Testis (tissue), 3 donors: ENCODE measurements around the gene CFAP44. TPM values are rescaled to one million over a fixed set of nuclear protein-coding genes. Genes with fewer than 3 reads are reported as not detected.

Source experiments
- DNase-seq: peaks from one replicate; pipeline ENCODE4 v3.0.0-alpha.2; 2019
- H3K27ac ChIP-seq, 2 donors: fragments of 200-600 bp; sonication (generic); one replicate each; pipeline ENCODE4 v1.5.1; 2019
- H3K27me3 ChIP-seq: fragments of 200-600 bp; sonication (generic); one replicate; pipeline ENCODE4 v1.5.1; 2019
- H3K36me3 ChIP-seq: fragments of 200-600 bp; sonication (generic); one replicate; pipeline ENCODE4 v1.5.1; 2017; ENCODE audit warnings: low read depth; ENCODE audit errors: missing control alignments
- H3K4me1 ChIP-seq: fragments of 200-600 bp; sonication (generic); one replicate; pipeline ENCODE4 v1.5.1; 2019
- H3K4me3 ChIP-seq, 2 donors: fragments of 200-600 bp; sonication (generic); one replicate each; pipeline ENCODE4 v1.5.1; 2017 to 2019
- H3K9me3 ChIP-seq: fragments of 200-600 bp; sonication (generic); one replicate; pipeline ENCODE4 v1.5.1; 2017
- POLR2A ChIP-seq: fragments of 450-650 bp; IDR thresholded peaks from one replicate; pipeline ENCODE4 v1.6.1; 2017; ENCODE audit warnings: antibody characterized with exemption, mild to moderate bottlenecking, moderate library complexity
- WGBS, 2 donors: methylation state at CpG; one replicate each; pipeline ENCODE4 v1.1.5; 2018; 5-methylcytosine and 5-hydroxymethylcytosine counted together
- intact Hi-C: fragments of 100-400 bp; cut with DNase I; formaldehyde crosslinking; loops from one replicate; pipeline ENCODE4 v1.15.1; 2023; ENCODE audit warnings: low total_unique reads
- microRNA-seq, 2 donors: library from miRNA; unstranded; fragments of <30 nt; microRNA quantifications; one replicate each; pipeline ENCODE4, GENCODE V29; 2016; ENCODE audit warnings: borderline number of aligned reads in 2 of 2, borderline replicate concordance in 1 of 2
- polyA plus RNA-seq: library from polyadenylated mRNA; stranded (reverse); fragments of 350-450 nt; fragmentation: Illumina TruSeq; extraction: RNeasy Lipid Tissue Mini Kit (QIAGEN cat#74804); gene quantifications from one replicate; pipeline ENCODE4 v1.2.3, GENCODE V29; 2014; ENCODE audit warnings: low read depth, low replicate concordance; ENCODE audit not compliant: insufficient read depth
- small RNA-seq, 2 donors: library from RNA; depleted of rRNA; stranded (forward); fragments of <200 nt; gene quantifications; one replicate each; pipeline ENCODE3, GENCODE V24; 2016
- total RNA-seq, 2 donors: library from RNA; depleted of rRNA; stranded (reverse); fragments of >200 nt; gene quantifications; one replicate each; pipeline ENCODE4 v1.2.3, GENCODE V29; 2016
- TF ChIP-seq, protein P1 (sequence below), 3 experiments: fragments of 450-650 bp in 2 of 3; fragments of 200-600 bp in 1 of 3; sonication (generic) in 1 of 3; IDR thresholded peaks; one replicate each; pipeline ENCODE4 v1.5.1; 2016 to 2019; ENCODE audit warnings: antibody characterized with exemption in 3 of 3, mild to moderate bottlenecking in 2 of 3, moderate library complexity in 1 of 3

CFAP44 gene
- total and polyA plus RNA-seq, 3 donors from 2014 or later, result 14.1 to 23.0 (median 17.2) TPM

DNA sequence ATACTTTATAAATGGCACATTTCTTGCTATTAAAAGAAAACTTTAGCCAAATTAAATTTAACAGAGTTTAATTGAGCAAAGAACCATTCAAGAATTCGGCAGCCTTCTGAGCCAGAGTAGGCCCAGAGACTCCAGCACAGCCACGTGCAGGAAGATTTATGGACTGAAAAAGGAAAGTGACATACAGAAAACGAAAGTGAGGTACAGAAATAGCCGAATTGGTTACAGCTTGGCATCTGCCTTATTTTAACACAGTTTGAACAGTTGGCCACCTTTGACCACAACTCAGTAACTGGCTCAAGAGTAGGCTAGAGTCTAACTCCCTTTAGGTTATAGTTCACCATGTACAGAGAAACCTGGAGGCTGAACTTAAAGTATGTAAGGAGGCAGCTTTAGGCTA lies 17.6 kb downstream of the CFAP44 start:
- Histone ChIP-seq H3K36me3 (no peaks in the 10 kb centered on the region), H3K9me3 (no peaks in the 10 kb centered on the region), H3K27me3 (no peaks in the 10 kb centered on the region), H3K4me1 (no peaks in the 10 kb centered on the region), H3K4me3 (no peak overlapping the region), H3K27ac (no peak overlapping the region)
- intact Hi-C loops, result no loop called here
- no peak for TF ChIP-seq POLR2A
- TF ChIP-seq, protein P1, sequence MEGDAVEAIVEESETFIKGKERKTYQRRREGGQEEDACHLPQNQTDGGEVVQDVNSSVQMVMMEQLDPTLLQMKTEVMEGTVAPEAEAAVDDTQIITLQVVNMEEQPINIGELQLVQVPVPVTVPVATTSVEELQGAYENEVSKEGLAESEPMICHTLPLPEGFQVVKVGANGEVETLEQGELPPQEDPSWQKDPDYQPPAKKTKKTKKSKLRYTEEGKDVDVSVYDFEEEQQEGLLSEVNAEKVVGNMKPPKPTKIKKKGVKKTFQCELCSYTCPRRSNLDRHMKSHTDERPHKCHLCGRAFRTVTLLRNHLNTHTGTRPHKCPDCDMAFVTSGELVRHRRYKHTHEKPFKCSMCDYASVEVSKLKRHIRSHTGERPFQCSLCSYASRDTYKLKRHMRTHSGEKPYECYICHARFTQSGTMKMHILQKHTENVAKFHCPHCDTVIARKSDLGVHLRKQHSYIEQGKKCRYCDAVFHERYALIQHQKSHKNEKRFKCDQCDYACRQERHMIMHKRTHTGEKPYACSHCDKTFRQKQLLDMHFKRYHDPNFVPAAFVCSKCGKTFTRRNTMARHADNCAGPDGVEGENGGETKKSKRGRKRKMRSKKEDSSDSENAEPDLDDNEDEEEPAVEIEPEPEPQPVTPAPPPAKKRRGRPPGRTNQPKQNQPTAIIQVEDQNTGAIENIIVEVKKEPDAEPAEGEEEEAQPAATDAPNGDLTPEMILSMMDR (IDR thresholded peaks at IDR 0.05), result no peak
- 67 to 70% methylated on average over 4 of the region's 4 CpGs for WGBS, 2 donors
- DNase-seq, result no peak

DNA sequence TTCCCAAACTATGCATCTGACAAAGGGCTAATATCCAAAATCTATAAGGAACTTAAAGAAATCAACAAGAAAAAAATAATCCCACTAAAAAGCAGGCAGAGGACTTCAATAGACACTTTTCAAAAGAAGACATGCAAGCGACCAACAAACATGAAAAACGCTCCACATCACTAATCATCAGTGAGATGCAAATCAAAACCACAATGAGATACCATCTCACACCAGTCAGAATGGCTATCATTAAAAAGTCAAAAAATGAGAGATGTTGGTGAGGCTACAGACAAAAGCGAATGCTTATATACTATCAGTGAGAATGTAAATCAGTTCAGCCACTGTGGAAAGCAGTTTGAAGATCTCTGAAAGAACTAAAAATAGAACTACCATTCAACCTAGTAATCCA lies 20.2 kb downstream of the CFAP44 start:
- DNase-seq, result no peak
- H3K36me3 ChIP-seq, result no peaks in the 10 kb centered on the region
- H3K4me3 ChIP-seq, result no peak overlapping the region
- no peaks in the 10 kb centered on the region for H3K9me3 ChIP-seq
- no peaks in the 10 kb centered on the region for H3K27me3 ChIP-seq
- no peaks in the 10 kb centered on the region for H3K4me1 ChIP-seq
- H3K27ac ChIP-seq, result no peak overlapping the region
- 86 to 95% methylated on average over 3 of the region's 3 CpGs for WGBS, 2 donors
- TF ChIP-seq, protein P1 (IDR thresholded peaks at IDR 0.05), result no peak
- TF ChIP-seq POLR2A, result no peak
- intact Hi-C loops, result no loop called here

DNA sequence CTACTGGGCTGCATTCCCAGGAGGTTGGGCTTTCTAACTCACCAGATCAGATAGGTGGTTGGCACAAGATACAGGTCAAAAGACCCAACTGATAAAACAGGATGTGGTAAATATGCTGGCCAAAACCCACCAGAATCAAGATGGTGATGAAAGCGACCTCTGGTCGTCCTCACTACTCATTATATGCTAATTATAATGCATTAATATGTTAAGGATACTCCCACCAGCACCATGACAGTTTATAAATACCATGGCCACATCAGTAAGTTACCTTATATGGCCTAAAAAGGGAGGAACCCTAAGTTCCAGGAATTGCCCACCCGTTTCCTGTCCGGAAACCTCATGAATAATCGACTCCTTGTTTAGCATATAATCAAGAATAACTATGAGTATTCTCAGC lies 31.6 kb downstream of the CFAP44 start:
- 69 to 91% methylated on average over 4 to 5 of the region's 5 CpGs for WGBS, 2 donors
- no peak for DNase-seq
- Histone ChIP-seq H3K27ac (no peak overlapping the region), H3K4me1 (no peaks in the 10 kb centered on the region), H3K27me3 (no peaks in the 10 kb centered on the region), H3K36me3 (no peaks in the 10 kb centered on the region), H3K4me3 (no peak overlapping the region), H3K9me3 (no peaks in the 10 kb centered on the region)
- no peak for TF ChIP-seq POLR2A
- TF ChIP-seq, protein P1 (IDR thresholded peaks at IDR 0.05), result no peak
- intact Hi-C loops, result no loop called here

DNA sequence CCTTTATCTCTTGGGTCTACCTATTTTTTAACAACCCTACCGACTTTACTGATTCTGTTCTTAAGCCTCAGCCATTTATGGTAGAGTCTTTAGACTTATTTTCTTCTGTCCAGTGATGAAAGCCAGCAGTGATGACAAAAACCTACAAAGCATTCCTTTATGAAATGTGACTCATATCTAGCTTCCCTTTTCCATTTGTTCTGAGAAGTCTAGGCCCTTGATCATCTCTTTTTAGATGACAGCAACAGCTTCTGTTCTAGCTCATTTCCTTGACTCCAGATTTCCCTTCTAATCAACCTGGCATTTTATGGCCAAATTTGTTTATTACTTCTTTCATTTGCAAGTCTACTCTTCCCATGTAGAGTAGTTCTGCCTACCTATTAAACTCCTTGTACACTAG lies 36.1 kb downstream of the CFAP44 start:
- Histone ChIP-seq H3K27ac (no peak overlapping the region), H3K4me3 (no peak overlapping the region), H3K36me3 (no peaks in the 10 kb centered on the region), H3K4me1 (no peaks in the 10 kb centered on the region), H3K9me3 (no peaks in the 10 kb centered on the region), H3K27me3 (no peaks in the 10 kb centered on the region)
- TF ChIP-seq, protein P1 (IDR thresholded peaks at IDR 0.05), result no peak
- no peak for TF ChIP-seq POLR2A
- intact Hi-C loops, result no loop called here
- WGBS, 2 donors, result 84 to 88% methylated on average over 1 of the region's 1 CpG
- DNase-seq, result no peak

DNA sequence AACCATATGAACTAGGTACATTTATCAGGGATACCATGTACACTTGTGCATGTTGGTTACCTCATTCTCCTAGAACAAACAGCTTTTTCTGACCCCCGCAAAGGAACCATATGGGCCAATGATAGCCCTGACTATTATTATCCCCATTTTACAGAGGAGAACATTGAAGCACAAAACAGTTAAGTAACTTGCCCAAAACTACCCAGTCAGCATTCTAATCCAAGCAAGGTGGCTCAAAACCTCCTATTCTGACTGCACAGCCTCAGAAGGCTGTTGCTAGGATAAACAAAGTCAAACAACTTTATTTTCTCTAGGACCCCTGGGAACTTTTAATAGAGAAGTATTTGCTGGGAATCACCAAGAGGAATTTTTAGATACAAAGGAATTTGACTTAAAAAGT lies 36.7 kb downstream of the CFAP44 start:
- intact Hi-C loops, result no loop called here
- Histone ChIP-seq H3K36me3 (no peaks in the 10 kb centered on the region), H3K9me3 (no peaks in the 10 kb centered on the region), H3K4me1 (no peaks in the 10 kb centered on the region), H3K27ac (no peak overlapping the region), H3K27me3 (no peaks in the 10 kb centered on the region), H3K4me3 (no peak overlapping the region)
- no peak for DNase-seq
- no peak for TF ChIP-seq POLR2A
- TF ChIP-seq, protein P1 (IDR thresholded peaks at IDR 0.05), result no peak
- WGBS, 2 donors, result 95 to 96% methylated on average over 1 of the region's 1 CpG

Small RNA genes lying within 50 kb of the gene (microRNA-seq; reads per million reads assigned to microRNA genes)
- 0 reads per million in 2 donors for gene MIR8076

Small RNA genes lying within 50 kb of the gene (small RNA-seq; reads per million reads assigned to genes)
- 0 reads per million in 2 donors for gene MIR8076

Other genes starting within 250 kb of the CFAP44 start
- gene BOC, start 229.9 kb downstream of the CFAP44 start, total RNA-seq, result 10 to 100 TPM; 24.5 to 33.6 TPM
- gene BOC, start 229.9 kb downstream of the CFAP44 start, polyA plus RNA-seq, result 28.4 TPM
- 10 to 100 TPM; 29.4 to 31.2 TPM for gene SPICE1, start 73.7 kb upstream of the CFAP44 start, total RNA-seq
- 12.6 TPM for gene SPICE1, start 73.7 kb upstream of the CFAP44 start, polyA plus RNA-seq
- 1 to 10 TPM; 5.9 to 8.6 TPM for gene SIDT1, start 91.1 kb upstream of the CFAP44 start, total RNA-seq
- 5.0 TPM for gene SIDT1, start 91.1 kb upstream of the CFAP44 start, polyA plus RNA-seq